Activated CD8-positive, alpha-beta memory T cell treated with anti-CD3 and anti-CD28 coated beads, Interleukin-2, amount 50 U/mL, for 24 hours (primary cell): Measurements from ENCODE around the gene RIMKLA.

Experiments
- DNase-seq: peaks from one replicate; pipeline ENCODE4 v3.0.0-alpha.2; 2020; ENCODE audit errors: extremely low read depth

The RIMKLA gene

GRCh38 chr1:42370876-42371549, 9.6 kb upstream of the RIMKLA start:
- DNase-seq, result no peak

GRCh38 chr1:42372796-42373195, 7.8 kb upstream of the RIMKLA start:
- DNase-seq, result no peak

GRCh38 chr1:42379794-42380585, 602 bp upstream of the RIMKLA start:
- no peak for DNase-seq

- DNase-seq, result no peak
Measured at GRCh38 chr1:42381280-42381673, 685 bp downstream of the RIMKLA start.

GRCh38 chr1:42385283-42385682, 4.7 kb downstream of the RIMKLA start:
- DNase-seq, result no peak

- no peak for DNase-seq
Measured at GRCh38 chr1:42386051-42386450, 5.5 kb downstream of the RIMKLA start.

GRCh38 chr1:42392255-42392654, 11.7 kb downstream of the RIMKLA start:
- no peak for DNase-seq

GRCh38 chr1:42392967-42393848, 12.6 kb downstream of the RIMKLA start:
- no peak for DNase-seq

GRCh38 chr1:42399315-42400100, 18.9 kb downstream of the RIMKLA start:
- no peak for DNase-seq

GRCh38 chr1:42403880-42404400, 23.3 kb downstream of the RIMKLA start:
- no peak for DNase-seq

- DNase-seq, result no peak
Measured at GRCh38 chr1:42414551-42415496, 34.2 kb downstream of the RIMKLA start.

GRCh38 chr1:42417166-42417565, 36.6 kb downstream of the RIMKLA start:
- DNase-seq, result no peak

GRCh38 chr1:42418516-42418915, 37.9 kb downstream of the RIMKLA start:
- no peak for DNase-seq

- DNase-seq, result no peak
Measured at GRCh38 chr1:42419126-42419821, 38.7 kb downstream of the RIMKLA start.

- no peak for DNase-seq
Measured at GRCh38 chr1:42420121-42420520, 39.5 kb downstream of the RIMKLA start.

GRCh38 chr1:42420911-42421585, 40.5 kb downstream of the RIMKLA start:
- DNase-seq, result no peak

GRCh38 chr1:42422737-42423136, 42.1 kb downstream of the RIMKLA start:
- no peak for DNase-seq

GRCh38 chr1:42423681-42424080, 43.1 kb downstream of the RIMKLA start:
- DNase-seq, result no peak

- DNase-seq, result no peak
Measured at GRCh38 chr1:42424201-42424600, 43.6 kb downstream of the RIMKLA start.
